HG03280 (cell line): ENCODE results near the gene GPRIN3.

ENCODE experiments used
- ATAC-seq: cut with Tn5 transposase; IDR thresholded peaks from one replicate; pipeline ENCODE4 v1.9.1; 2021; ENCODE audit warnings: mild to moderate bottlenecking, moderate library complexity; ENCODE audit not compliant: unreplicated experiment

Gene GPRIN3

GRCh38 chr4:89293299-89293698 lies 14.3 kb downstream of the GPRIN3 start:
- no peak for ATAC-seq

- no peak for ATAC-seq
Observed at GRCh38 chr4:89290727-89291516, 16.7 kb downstream of the GPRIN3 start.

- ATAC-seq = no peak
Observed at GRCh38 chr4:89289312-89289711, 18.3 kb downstream of the GPRIN3 start.

- no peak for ATAC-seq
Observed at GRCh38 chr4:89288430-89288829, 19.2 kb downstream of the GPRIN3 start.

- no peak for ATAC-seq
Observed at GRCh38 chr4:89287945-89288344, 19.7 kb downstream of the GPRIN3 start.

- ATAC-seq = no peak
Observed at GRCh38 chr4:89285745-89286144, 21.9 kb downstream of the GPRIN3 start.

- ATAC-seq = no peak
Observed at GRCh38 chr4:89284828-89285227, 22.8 kb downstream of the GPRIN3 start.

- no peak for ATAC-seq
Observed at GRCh38 chr4:89284020-89284424, 23.6 kb downstream of the GPRIN3 start.

GRCh38 chr4:89283226-89284009 lies 24.2 kb downstream of the GPRIN3 start:
- ATAC-seq = no peak

GRCh38 chr4:89279385-89279784 lies 28.2 kb downstream of the GPRIN3 start:
- no peak for ATAC-seq

GRCh38 chr4:89277412-89277811 lies 30.2 kb downstream of the GPRIN3 start:
- no peak for ATAC-seq

- no peak for ATAC-seq
Observed at GRCh38 chr4:89276296-89276695, 31.3 kb downstream of the GPRIN3 start.

GRCh38 chr4:89275587-89275986 lies 32.0 kb downstream of the GPRIN3 start:
- no peak for ATAC-seq

- no peak for ATAC-seq
Observed at GRCh38 chr4:89273741-89274141, 33.9 kb downstream of the GPRIN3 start.

GRCh38 chr4:89270792-89271191 lies 36.8 kb downstream of the GPRIN3 start:
- no peak for ATAC-seq

- ATAC-seq = no peak
Observed at GRCh38 chr4:89269121-89269666, 38.4 kb downstream of the GPRIN3 start.

- no peak for ATAC-seq
Observed at GRCh38 chr4:89268679-89269078, 38.9 kb downstream of the GPRIN3 start.

GRCh38 chr4:89267846-89268245 lies 39.8 kb downstream of the GPRIN3 start:
- no peak for ATAC-seq

GRCh38 chr4:89267392-89267791 lies 40.2 kb downstream of the GPRIN3 start:
- ATAC-seq = no peak

- no peak for ATAC-seq
Observed at GRCh38 chr4:89266128-89266527, 41.5 kb downstream of the GPRIN3 start.

GRCh38 chr4:89263265-89263664 lies 44.3 kb downstream of the GPRIN3 start:
- ATAC-seq = no peak
